Measurements from ENCODE around the gene KCNG3. TPM values are rescaled to one million over a fixed set of nuclear protein-coding genes. Genes with fewer than 3 reads are reported as not detected.
A peak's percentile ranks its signal among the peaks of the same experiment; 100 is the strongest.

The KCNG3 gene
- total RNA-seq, 2 experiments from 2014 or later: 1.5 to 2.1 TPM

- H3K4me3 Mint-ChIP-seq: no peak overlapping the region
- intact Hi-C loops (cut with micrococcal nuclease): no loop called here
These were observed 4.7 kb upstream of the KCNG3 start for GRCh38 chr2:42498497-42498896.

GRCh38 chr2:42495611-42496010 is 1.8 kb upstream of the KCNG3 start:
- ChIA-PET CTCF (interaction anchor here (0.9 to 3.9 kb wide), 4 partner anchors 20 to 168 kb away, joined by 4 to 32 read pairs (median 4); no protein-coding TSS in a partner anchor), POLR2A (interaction anchor here (1.2 kb wide), 1 partner anchor 167 kb away, joined by 4 read pairs; no protein-coding TSS in a partner anchor)
- H3K4me3 Mint-ChIP-seq: peak overlapping the region; percentile 97

More at GRCh38 chr2:42498497-42498896, 4.7 kb upstream of the KCNG3 start:
- no peak for TF ChIP-seq CTCF (IDR thresholded peaks at IDR 0.05)
- Mint-ChIP-seq H3K36me3 (ENCODE audit: low read depth) (no peaks in the 10 kb centered on the region), H3K27ac (no peak overlapping the region), H3K9me3 (no peaks in the 10 kb centered on the region), H3K27me3 (peaks cover 1% of the 10 kb centered on the region), H3K4me1 (ENCODE audit: low read depth) (peaks cover 8% of the 10 kb centered on the region)
- POLR2A ChIA-PET: interaction anchor here (0.9 kb wide), 1 partner anchor 12 kb away, joined by 3 read pairs; no protein-coding TSS in a partner anchor
- DNase-seq (no peak), ATAC-seq (no peak)
- CTCF ChIA-PET: interaction anchor here (1.1 to 1.9 kb wide), 4 partner anchors 8 to 165 kb away, joined by 3 to 10 read pairs (median 4); no protein-coding TSS in a partner anchor

GRCh38 chr2:42495234-42495581 is 1.4 kb upstream of the KCNG3 start:
- Mint-ChIP-seq H3K4me3 (peak overlapping the region; percentile 97), H3K27ac (peak overlapping the region; percentile 78), H3K36me3 (ENCODE audit: low read depth) (no peaks in the 10 kb centered on the region), H3K4me1 (ENCODE audit: low read depth) (peaks cover 17% of the 10 kb centered on the region), H3K9me3 (no peaks in the 10 kb centered on the region), H3K27me3 (peaks cover 6% of the 10 kb centered on the region)
- TF ChIP-seq CTCF (IDR thresholded peaks at IDR 0.05): peak; percentile 22
- ATAC-seq (no peak), DNase-seq (no peak)
- POLR2A ChIA-PET: interaction anchor here (1.2 kb wide), 1 partner anchor 168 kb away, joined by 4 read pairs; no protein-coding TSS in a partner anchor
- intact Hi-C loops (cut with micrococcal nuclease): loop anchor here (2.0 kb wide), 1 partner anchor 168 kb away; no protein-coding TSS in a partner anchor
- CTCF ChIA-PET: interaction anchor here (0.9 to 3.9 kb wide), 5 partner anchors 20 to 333 kb away, joined by 4 to 32 read pairs (median 4); no protein-coding TSS in a partner anchor

More at GRCh38 chr2:42495611-42496010, 1.8 kb upstream of the KCNG3 start:
- peaks cover 17% of the 10 kb centered on the region for H3K4me1 Mint-ChIP-seq (ENCODE audit: low read depth)
- H3K27ac Mint-ChIP-seq: no peak overlapping the region
- no peaks in the 10 kb centered on the region for H3K36me3 Mint-ChIP-seq (ENCODE audit: low read depth)
- no peak for TF ChIP-seq CTCF (IDR thresholded peaks at IDR 0.05)
- ATAC-seq (no peak), DNase-seq (no peak)
- H3K27me3 Mint-ChIP-seq: peaks cover 6% of the 10 kb centered on the region
- intact Hi-C loops (cut with micrococcal nuclease): loop anchor here (2.0 kb wide), 1 partner anchor 167 kb away; no protein-coding TSS in a partner anchor
- no peaks in the 10 kb centered on the region for H3K9me3 Mint-ChIP-seq

DNA sequence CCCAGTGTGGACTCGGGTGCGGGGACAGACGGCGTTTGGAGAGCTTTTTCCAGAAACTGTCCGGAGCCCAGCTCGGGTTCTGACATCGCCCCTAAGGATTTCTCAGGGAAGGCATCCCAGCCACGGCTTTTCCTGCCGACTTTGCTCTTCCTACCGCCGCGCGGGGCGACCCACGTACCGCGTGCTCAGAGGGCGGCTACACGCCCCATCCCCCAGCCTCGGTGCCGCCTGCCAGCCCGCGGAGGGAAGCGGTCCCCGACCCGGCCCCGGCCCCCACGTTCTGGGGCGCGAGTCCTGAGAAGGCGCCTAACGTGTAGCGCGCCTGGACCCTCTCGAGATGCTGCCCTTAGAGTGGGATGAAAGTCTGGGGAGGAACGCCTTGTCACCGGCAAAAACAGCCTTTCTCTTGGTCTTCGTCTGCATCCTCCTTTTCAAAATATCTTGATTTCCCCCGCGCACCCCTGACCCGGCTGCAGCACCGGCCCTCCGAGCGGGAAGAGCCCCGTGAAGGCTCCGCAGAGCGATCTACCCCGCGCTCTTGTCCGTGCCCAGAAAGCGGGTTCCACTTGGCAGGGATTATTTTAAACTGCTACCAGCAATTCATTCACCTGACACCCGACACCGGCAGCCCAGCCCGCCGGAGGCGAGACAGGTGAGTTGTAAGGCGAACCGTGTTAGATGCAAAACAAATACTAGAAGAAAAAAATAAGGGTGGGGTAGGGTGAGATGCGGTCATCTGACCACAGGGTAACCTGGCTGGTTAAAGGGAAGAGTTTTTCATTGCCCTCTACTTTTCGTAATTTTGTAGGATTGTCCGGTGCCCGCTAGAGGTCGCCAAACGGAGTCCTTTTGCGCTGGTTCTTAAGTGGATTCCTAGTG is 812 bp upstream of the KCNG3 start:
- ATAC-seq (peak; percentile 55), DNase-seq (peak; percentile 89)
- peaks cover 6% of the 10 kb centered on the region for H3K27me3 Mint-ChIP-seq
- peaks cover 17% of the 10 kb centered on the region for H3K4me1 Mint-ChIP-seq (ENCODE audit: low read depth)
- ChIA-PET POLR2A (interaction anchor here (1.1 to 1.7 kb wide), 4 partner anchors 133 to 170 kb away, joined by 3 to 6 read pairs (median 5); no protein-coding TSS in a partner anchor), CTCF (interaction anchor here (0.6 to 3.9 kb wide), 7 partner anchors 21 to 334 kb away, joined by 3 to 32 read pairs (median 4); no protein-coding TSS in a partner anchor)
- peak; percentile 93 for TF ChIP-seq CTCF (IDR thresholded peaks at IDR 0.05)
- peak overlapping the region; percentile 97 for H3K4me3 Mint-ChIP-seq
- peak overlapping the region; percentile 78 for H3K27ac Mint-ChIP-seq
- H3K36me3 Mint-ChIP-seq (ENCODE audit: low read depth): no peaks in the 10 kb centered on the region
- H3K9me3 Mint-ChIP-seq: no peaks in the 10 kb centered on the region
- intact Hi-C loops (cut with micrococcal nuclease): loop anchor here (2.0 kb wide), 1 partner anchor 168 kb away; no protein-coding TSS in a partner anchor
